WTC11 (cell line): ENCODE measurements around the gene CACNB4. TPM values are rescaled to one million over a fixed set of nuclear protein-coding genes. Genes with fewer than 3 reads are reported as not detected.

ENCODE experiments used
- ATAC-seq: fragments of 200-7000 bp; cut with Tn5 transposase; 2 replicates; pipeline ENCODE4 v1.10.0; 2021; ENCODE audit warnings: mild to moderate bottlenecking, moderate library complexity
- CTCF ChIA-PET: fragments of 300-600 bp; sonication (Branson Sonifier 250); formaldehyde crosslinking; loops from one replicate; lab custom pipeline; 2021; ENCODE audit warnings: antibody characterized with exemption; lab: Charles Lee
- POLR2A ChIA-PET: fragments of 350-600 bp; sonication (Branson Sonifier 250); formaldehyde crosslinking; loops from one replicate; lab custom pipeline; 2021; ENCODE audit warnings: antibody characterized with exemption; lab: Charles Lee
- DNase-seq: peaks from one replicate; pipeline ENCODE4 v3.0.0; 2021; ENCODE audit warnings: low spot score
- H3K27ac Mint-ChIP-seq: 2 replicates; pipeline ENCODE4 v1.8.0; 2021; ENCODE audit warnings: mixed read lengths
- H3K27me3 Mint-ChIP-seq: 2 replicates; pipeline ENCODE4 v1.8.0; 2021; ENCODE audit warnings: low read depth, mild to moderate bottlenecking, moderate library complexity, mixed read lengths
- H3K36me3 Mint-ChIP-seq: 2 replicates; pipeline ENCODE4 v1.8.0; 2021; ENCODE audit warnings: mixed read lengths
- H3K4me1 Mint-ChIP-seq: 2 replicates; pipeline ENCODE4 v1.8.0; 2022; ENCODE audit warnings: mixed read lengths
- H3K4me3 Mint-ChIP-seq: 2 replicates; pipeline ENCODE4 v1.8.0; 2021; ENCODE audit warnings: mild to moderate bottlenecking, moderate library complexity, mixed read lengths
- H3K9me3 Mint-ChIP-seq: 2 replicates; pipeline ENCODE4 v1.8.0; 2021; ENCODE audit warnings: mixed read lengths
- EMX1 ChIP-seq: fragments of 250-450 bp; sonication (Bioruptor Pico); IDR thresholded peaks from 2 replicates; pipeline ENCODE4 v1.8.0; 2021; ENCODE audit warnings: mild to moderate bottlenecking
- ESRRA ChIP-seq: sonication (generic); formaldehyde crosslinking; IDR thresholded peaks from 2 replicates; pipeline ENCODE4 v1.8.1; 2022; ENCODE audit warnings: mild to moderate bottlenecking, missing genetic modification reagents, borderline replicate concordance
- FOXJ3 ChIP-seq: sonication (generic); formaldehyde crosslinking; IDR thresholded peaks from 2 replicates; pipeline ENCODE4 v1.9.0; 2021; ENCODE audit warnings: missing genetic modification reagents, mild to moderate bottlenecking, borderline replicate concordance
- GRHL2 ChIP-seq: fragments of 250-450 bp; sonication (Bioruptor Pico); IDR thresholded peaks from 2 replicates; pipeline ENCODE4 v1.8.0; 2022; ENCODE audit warnings: mild to moderate bottlenecking, moderate library complexity; ENCODE audit not compliant: insufficient replicate concordance, severe bottlenecking
- JUN ChIP-seq: sonication (generic); formaldehyde crosslinking; IDR thresholded peaks from 2 replicates; pipeline ENCODE4 v1.8.0; 2023; ENCODE audit warnings: mild to moderate bottlenecking, missing genetic modification reagents
- KAT7 ChIP-seq: sonication (generic); formaldehyde crosslinking; IDR thresholded peaks from 2 replicates; pipeline ENCODE4 v1.8.1; 2023; ENCODE audit warnings: missing genetic modification reagents, mild to moderate bottlenecking, borderline replicate concordance
- NFE2L1 ChIP-seq: sonication (generic); formaldehyde crosslinking; IDR thresholded peaks from 2 replicates; pipeline ENCODE4 v1.8.1; 2023; ENCODE audit warnings: missing genetic modification reagents
- RORB ChIP-seq: fragments of 250-450 bp; sonication (Bioruptor Pico); IDR thresholded peaks from 2 replicates; pipeline ENCODE4 v1.9.0; 2021; ENCODE audit warnings: mild to moderate bottlenecking
- SMAD3 ChIP-seq: sonication (generic); formaldehyde crosslinking; IDR thresholded peaks from 2 replicates; pipeline ENCODE4 v1.8.0; 2022; ENCODE audit warnings: missing genetic modification reagents, mild to moderate bottlenecking, borderline replicate concordance
- TP53 ChIP-seq: sonication (generic); formaldehyde crosslinking; IDR thresholded peaks from 2 replicates; pipeline ENCODE4 v1.8.1; 2023; ENCODE audit warnings: mild to moderate bottlenecking, missing genetic modification reagents
- ZNF219 ChIP-seq: sonication (generic); formaldehyde crosslinking; IDR thresholded peaks from 2 replicates; pipeline ENCODE4 v1.8.0; 2023; ENCODE audit warnings: missing genetic modification reagents, mild to moderate bottlenecking, borderline replicate concordance
- ZNF396 ChIP-seq: fragments of 250-450 bp; sonication (Bioruptor Pico); IDR thresholded peaks from 2 replicates; pipeline ENCODE4 v1.8.0; 2021; ENCODE audit warnings: mild to moderate bottlenecking, moderate library complexity, borderline replicate concordance
- total RNA-seq: library from RNA; stranded (reverse); gene quantifications from 3 replicates; pipeline ENCODE4 v1.2.3, GENCODE V29; 2021
- TF ChIP-seq, protein P1 (sequence below): sonication (generic); formaldehyde crosslinking; IDR thresholded peaks from 2 replicates; pipeline ENCODE4 v1.8.0; 2022; ENCODE audit warnings: mild to moderate bottlenecking, missing genetic modification reagents
- TF ChIP-seq, protein P2 (sequence below): sonication (generic); formaldehyde crosslinking; IDR thresholded peaks from 2 replicates; pipeline ENCODE4 v1.8.1; 2022; ENCODE audit warnings: mild to moderate bottlenecking, moderate library complexity, missing genetic modification reagents
- TF ChIP-seq, protein P3 (sequence below): fragments of 200-600 bp; IDR thresholded peaks from 2 replicates; pipeline ENCODE4 v1.8.0; 2022; ENCODE audit warnings: antibody characterized with exemption
- TF ChIP-seq, protein P4 (sequence below): fragments of 250-450 bp; sonication (Bioruptor Pico); IDR thresholded peaks from 2 replicates; pipeline ENCODE4 v1.8.0; 2021; ENCODE audit warnings: mild to moderate bottlenecking
- TF ChIP-seq, protein P5 (sequence below): sonication (generic); formaldehyde crosslinking; IDR thresholded peaks from 2 replicates; pipeline ENCODE4 v1.8.0; 2023; ENCODE audit warnings: mild to moderate bottlenecking, missing genetic modification reagents
- TF ChIP-seq, protein P6 (sequence below): sonication (generic); formaldehyde crosslinking; IDR thresholded peaks from 2 replicates; pipeline ENCODE4 v1.8.1; 2022; ENCODE audit warnings: low read depth, missing genetic modification reagents, borderline replicate concordance
- TF ChIP-seq, protein P7 (sequence below): sonication (generic); formaldehyde crosslinking; IDR thresholded peaks from 2 replicates; pipeline ENCODE4 v1.8.1; 2023; ENCODE audit warnings: mild to moderate bottlenecking, missing genetic modification reagents, moderate library complexity
- TF ChIP-seq, protein P8 (sequence below): sonication (generic); formaldehyde crosslinking; IDR thresholded peaks from 2 replicates; pipeline ENCODE4 v1.8.0; 2022; ENCODE audit warnings: missing genetic modification reagents

Gene CACNB4
- total RNA-seq, 1 experiment from 2014 or later, result 4.7 TPM

DNA sequence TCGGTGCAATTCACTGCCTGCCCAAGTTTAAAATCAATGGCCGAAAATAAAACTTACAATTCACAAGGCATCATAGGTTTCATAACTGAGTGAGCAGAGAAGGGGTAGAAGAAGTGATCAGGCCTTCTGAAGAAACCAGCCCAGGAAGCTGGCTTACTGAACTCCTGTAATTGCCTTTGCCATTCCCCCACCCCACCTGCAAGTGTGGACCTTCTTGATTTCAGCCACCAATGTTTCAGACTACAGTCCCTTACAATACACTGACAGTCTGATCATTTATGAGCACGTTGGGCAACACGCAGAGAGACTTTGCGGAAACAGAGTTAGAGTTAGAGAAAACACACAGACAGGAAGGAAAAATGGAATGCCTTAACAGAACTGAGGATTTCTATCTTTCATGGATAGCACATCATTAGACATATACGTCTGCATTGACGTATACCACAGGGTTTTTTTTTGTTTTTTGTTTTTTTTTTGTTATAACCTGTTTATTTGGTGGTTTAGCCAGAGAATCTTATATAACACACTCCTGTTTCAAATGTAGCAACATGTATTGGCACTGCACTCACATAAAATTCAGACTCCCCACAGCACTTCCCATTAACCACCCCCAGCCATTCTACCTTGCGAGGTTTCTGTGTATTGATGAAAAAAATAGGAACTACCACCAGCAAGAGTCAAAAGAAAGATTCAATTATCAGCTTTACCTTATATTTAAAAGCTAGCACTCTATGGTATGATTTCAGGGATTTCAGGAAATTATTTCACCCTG, 126.4 kb downstream of the CACNB4 start:
- ATAC-seq (no peak), DNase-seq (no peak)
- Mint-ChIP-seq H3K36me3 (no peaks in the 10 kb centered on the region), H3K4me1 (peaks cover 36% of the 10 kb centered on the region), H3K4me3 (no peak overlapping the region), H3K27me3 (no peaks in the 10 kb centered on the region), H3K9me3 (no peaks in the 10 kb centered on the region), H3K27ac (no peak overlapping the region)
- CTCF ChIA-PET, result interaction anchor here (0.6 to 1.0 kb wide), 2 partner anchors 54 to 771 kb away, joined by 3 to 5 read pairs; no protein-coding TSS in a partner anchor
- TF ChIP-seq, protein P1, sequence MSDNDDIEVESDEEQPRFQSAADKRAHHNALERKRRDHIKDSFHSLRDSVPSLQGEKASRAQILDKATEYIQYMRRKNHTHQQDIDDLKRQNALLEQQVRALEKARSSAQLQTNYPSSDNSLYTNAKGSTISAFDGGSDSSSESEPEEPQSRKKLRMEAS (CRISPR knock-in tag), result no peak
- TF ChIP-seq ESRRA (CRISPR knock-in tag) (no peak), JUN (CRISPR knock-in tag) (no peak), EMX1 (CRISPR knock-in tag) (no peak), RORB (CRISPR knock-in tag) (no peak), KAT7 (CRISPR knock-in tag) (no peak), ZNF219 (CRISPR knock-in tag) (no peak), SMAD3 (CRISPR knock-in tag) (no peak)
- TF ChIP-seq, protein P2, sequence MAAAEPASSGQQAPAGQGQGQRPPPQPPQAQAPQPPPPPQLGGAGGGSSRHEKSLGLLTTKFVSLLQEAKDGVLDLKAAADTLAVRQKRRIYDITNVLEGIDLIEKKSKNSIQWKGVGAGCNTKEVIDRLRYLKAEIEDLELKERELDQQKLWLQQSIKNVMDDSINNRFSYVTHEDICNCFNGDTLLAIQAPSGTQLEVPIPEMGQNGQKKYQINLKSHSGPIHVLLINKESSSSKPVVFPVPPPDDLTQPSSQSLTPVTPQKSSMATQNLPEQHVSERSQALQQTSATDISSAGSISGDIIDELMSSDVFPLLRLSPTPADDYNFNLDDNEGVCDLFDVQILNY (CRISPR knock-in tag), result no peak
- TF ChIP-seq, protein P3, sequence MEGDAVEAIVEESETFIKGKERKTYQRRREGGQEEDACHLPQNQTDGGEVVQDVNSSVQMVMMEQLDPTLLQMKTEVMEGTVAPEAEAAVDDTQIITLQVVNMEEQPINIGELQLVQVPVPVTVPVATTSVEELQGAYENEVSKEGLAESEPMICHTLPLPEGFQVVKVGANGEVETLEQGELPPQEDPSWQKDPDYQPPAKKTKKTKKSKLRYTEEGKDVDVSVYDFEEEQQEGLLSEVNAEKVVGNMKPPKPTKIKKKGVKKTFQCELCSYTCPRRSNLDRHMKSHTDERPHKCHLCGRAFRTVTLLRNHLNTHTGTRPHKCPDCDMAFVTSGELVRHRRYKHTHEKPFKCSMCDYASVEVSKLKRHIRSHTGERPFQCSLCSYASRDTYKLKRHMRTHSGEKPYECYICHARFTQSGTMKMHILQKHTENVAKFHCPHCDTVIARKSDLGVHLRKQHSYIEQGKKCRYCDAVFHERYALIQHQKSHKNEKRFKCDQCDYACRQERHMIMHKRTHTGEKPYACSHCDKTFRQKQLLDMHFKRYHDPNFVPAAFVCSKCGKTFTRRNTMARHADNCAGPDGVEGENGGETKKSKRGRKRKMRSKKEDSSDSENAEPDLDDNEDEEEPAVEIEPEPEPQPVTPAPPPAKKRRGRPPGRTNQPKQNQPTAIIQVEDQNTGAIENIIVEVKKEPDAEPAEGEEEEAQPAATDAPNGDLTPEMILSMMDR, result no peak
- TF ChIP-seq, protein P4, sequence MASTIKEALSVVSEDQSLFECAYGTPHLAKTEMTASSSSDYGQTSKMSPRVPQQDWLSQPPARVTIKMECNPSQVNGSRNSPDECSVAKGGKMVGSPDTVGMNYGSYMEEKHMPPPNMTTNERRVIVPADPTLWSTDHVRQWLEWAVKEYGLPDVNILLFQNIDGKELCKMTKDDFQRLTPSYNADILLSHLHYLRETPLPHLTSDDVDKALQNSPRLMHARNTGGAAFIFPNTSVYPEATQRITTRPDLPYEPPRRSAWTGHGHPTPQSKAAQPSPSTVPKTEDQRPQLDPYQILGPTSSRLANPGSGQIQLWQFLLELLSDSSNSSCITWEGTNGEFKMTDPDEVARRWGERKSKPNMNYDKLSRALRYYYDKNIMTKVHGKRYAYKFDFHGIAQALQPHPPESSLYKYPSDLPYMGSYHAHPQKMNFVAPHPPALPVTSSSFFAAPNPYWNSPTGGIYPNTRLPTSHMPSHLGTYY (CRISPR knock-in tag), result no peak
- POLR2A ChIA-PET, result no interaction called here

DNA sequence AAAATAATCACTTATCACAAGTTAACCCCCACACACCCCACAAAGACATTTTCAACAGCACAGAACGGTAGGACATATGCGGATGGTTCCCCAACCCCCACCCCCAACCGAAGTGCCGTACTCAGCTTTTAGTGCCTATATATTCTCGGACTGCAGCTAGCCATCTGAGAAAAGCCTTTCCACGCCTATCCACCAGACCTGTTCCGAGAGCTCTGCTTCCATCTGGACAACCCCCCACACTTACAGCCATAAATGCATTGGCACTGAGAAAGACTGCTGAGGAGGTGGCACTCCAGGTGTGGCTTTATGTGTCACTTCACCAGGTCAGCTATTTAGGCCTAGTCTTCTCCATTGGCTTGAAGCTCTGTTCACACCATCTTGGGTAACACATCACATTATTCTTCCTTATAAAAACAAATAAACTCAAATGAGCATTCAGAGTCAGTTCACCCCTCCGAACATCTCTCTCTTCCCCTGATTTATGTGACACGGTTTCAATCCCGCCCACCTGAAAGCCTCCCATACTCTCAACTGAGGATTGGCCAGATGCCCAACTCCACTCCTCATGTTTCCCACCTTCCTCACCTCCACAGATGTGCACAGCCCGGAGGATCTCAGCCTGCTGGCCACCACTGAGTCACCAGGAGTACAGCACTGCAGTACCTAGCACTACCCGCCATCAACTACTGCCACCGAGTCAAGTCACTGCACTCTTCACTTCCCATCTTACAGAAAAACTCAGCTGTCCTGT, 127.4 kb downstream of the CACNB4 start:
- no peaks in the 10 kb centered on the region for H3K9me3 Mint-ChIP-seq
- POLR2A ChIA-PET, result no interaction called here
- H3K4me3 Mint-ChIP-seq, result no peak overlapping the region
- H3K27me3 Mint-ChIP-seq, result no peaks in the 10 kb centered on the region
- H3K4me1 Mint-ChIP-seq, result peaks cover 36% of the 10 kb centered on the region
- DNase-seq, result no peak
- CTCF ChIA-PET, result interaction anchor here (0.6 to 1.0 kb wide), 2 partner anchors 55 to 772 kb away, joined by 3 to 5 read pairs; no protein-coding TSS in a partner anchor
- ATAC-seq, result no peak
- no peaks in the 10 kb centered on the region for H3K36me3 Mint-ChIP-seq
- no peak overlapping the region for H3K27ac Mint-ChIP-seq
- TF ChIP-seq, protein P5, sequence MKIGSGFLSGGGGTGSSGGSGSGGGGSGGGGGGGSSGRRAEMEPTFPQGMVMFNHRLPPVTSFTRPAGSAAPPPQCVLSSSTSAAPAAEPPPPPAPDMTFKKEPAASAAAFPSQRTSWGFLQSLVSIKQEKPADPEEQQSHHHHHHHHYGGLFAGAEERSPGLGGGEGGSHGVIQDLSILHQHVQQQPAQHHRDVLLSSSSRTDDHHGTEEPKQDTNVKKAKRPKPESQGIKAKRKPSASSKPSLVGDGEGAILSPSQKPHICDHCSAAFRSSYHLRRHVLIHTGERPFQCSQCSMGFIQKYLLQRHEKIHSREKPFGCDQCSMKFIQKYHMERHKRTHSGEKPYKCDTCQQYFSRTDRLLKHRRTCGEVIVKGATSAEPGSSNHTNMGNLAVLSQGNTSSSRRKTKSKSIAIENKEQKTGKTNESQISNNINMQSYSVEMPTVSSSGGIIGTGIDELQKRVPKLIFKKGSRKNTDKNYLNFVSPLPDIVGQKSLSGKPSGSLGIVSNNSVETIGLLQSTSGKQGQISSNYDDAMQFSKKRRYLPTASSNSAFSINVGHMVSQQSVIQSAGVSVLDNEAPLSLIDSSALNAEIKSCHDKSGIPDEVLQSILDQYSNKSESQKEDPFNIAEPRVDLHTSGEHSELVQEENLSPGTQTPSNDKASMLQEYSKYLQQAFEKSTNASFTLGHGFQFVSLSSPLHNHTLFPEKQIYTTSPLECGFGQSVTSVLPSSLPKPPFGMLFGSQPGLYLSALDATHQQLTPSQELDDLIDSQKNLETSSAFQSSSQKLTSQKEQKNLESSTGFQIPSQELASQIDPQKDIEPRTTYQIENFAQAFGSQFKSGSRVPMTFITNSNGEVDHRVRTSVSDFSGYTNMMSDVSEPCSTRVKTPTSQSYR (CRISPR knock-in tag), result no peak
- TF ChIP-seq, protein P6, sequence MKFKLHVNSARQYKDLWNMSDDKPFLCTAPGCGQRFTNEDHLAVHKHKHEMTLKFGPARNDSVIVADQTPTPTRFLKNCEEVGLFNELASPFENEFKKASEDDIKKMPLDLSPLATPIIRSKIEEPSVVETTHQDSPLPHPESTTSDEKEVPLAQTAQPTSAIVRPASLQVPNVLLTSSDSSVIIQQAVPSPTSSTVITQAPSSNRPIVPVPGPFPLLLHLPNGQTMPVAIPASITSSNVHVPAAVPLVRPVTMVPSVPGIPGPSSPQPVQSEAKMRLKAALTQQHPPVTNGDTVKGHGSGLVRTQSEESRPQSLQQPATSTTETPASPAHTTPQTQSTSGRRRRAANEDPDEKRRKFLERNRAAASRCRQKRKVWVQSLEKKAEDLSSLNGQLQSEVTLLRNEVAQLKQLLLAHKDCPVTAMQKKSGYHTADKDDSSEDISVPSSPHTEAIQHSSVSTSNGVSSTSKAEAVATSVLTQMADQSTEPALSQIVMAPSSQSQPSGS, result no peak
- TF ChIP-seq, protein P7, sequence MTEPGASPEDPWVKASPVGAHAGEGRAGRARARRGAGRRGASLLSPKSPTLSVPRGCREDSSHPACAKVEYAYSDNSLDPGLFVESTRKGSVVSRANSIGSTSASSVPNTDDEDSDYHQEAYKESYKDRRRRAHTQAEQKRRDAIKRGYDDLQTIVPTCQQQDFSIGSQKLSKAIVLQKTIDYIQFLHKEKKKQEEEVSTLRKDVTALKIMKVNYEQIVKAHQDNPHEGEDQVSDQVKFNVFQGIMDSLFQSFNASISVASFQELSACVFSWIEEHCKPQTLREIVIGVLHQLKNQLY (CRISPR knock-in tag), result no peak
- TF ChIP-seq ZNF396 (CRISPR knock-in tag), result no peak
- no peak for TF ChIP-seq FOXJ3 (CRISPR knock-in tag)
- TF ChIP-seq TP53 (CRISPR knock-in tag), result no peak
- no peak for TF ChIP-seq NFE2L1 (CRISPR knock-in tag)
- no peak for TF ChIP-seq GRHL2 (CRISPR knock-in tag)
- TF ChIP-seq, protein P8, sequence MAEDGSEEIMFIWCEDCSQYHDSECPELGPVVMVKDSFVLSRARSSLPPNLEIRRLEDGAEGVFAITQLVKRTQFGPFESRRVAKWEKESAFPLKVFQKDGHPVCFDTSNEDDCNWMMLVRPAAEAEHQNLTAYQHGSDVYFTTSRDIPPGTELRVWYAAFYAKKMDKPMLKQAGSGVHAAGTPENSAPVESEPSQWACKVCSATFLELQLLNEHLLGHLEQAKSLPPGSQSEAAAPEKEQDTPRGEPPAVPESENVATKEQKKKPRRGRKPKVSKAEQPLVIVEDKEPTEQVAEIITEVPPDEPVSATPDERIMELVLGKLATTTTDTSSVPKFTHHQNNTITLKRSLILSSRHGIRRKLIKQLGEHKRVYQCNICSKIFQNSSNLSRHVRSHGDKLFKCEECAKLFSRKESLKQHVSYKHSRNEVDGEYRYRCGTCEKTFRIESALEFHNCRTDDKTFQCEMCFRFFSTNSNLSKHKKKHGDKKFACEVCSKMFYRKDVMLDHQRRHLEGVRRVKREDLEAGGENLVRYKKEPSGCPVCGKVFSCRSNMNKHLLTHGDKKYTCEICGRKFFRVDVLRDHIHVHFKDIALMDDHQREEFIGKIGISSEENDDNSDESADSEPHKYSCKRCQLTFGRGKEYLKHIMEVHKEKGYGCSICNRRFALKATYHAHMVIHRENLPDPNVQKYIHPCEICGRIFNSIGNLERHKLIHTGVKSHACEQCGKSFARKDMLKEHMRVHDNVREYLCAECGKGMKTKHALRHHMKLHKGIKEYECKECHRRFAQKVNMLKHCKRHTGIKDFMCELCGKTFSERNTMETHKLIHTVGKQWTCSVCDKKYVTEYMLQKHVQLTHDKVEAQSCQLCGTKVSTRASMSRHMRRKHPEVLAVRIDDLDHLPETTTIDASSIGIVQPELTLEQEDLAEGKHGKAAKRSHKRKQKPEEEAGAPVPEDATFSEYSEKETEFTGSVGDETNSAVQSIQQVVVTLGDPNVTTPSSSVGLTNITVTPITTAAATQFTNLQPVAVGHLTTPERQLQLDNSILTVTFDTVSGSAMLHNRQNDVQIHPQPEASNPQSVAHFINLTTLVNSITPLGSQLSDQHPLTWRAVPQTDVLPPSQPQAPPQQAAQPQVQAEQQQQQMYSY (CRISPR knock-in tag), result no peak
